ENCODE measurements around the gene ABCB4.

Gene ABCB4

GRCh38 chr7:87395442-87396020, 79.9 kb downstream of the ABCB4 start:
- in situ Hi-C loops (cut with HindIII; ENCODE audit: low sequenced_read_pairs), result no loop called here
- no peak for DNase-seq (ENCODE audit: low read depth)
- H3K4me3 ChIP-seq (ENCODE audit: low read depth, low read length), result no peak overlapping the region
- no peak for TF ChIP-seq CTCF (IDR thresholded peaks at IDR 0.05; ENCODE audit: low read depth, low read length, missing control alignments)

- in situ Hi-C loops (cut with HindIII; ENCODE audit: low sequenced_read_pairs), result no loop called here
- TF ChIP-seq CTCF (IDR thresholded peaks at IDR 0.05; ENCODE audit: low read depth, low read length, missing control alignments), result no peak
- no peak overlapping the region for H3K4me3 ChIP-seq (ENCODE audit: low read depth, low read length)
- DNase-seq (ENCODE audit: low read depth), result no peak
These were observed 84.3 kb downstream of the ABCB4 start for GRCh38 chr7:87391020-87391701.

GRCh38 chr7:87380905-87381304, 94.6 kb downstream of the ABCB4 start:
- DNase-seq (ENCODE audit: low read depth), result no peak
- TF ChIP-seq CTCF (IDR thresholded peaks at IDR 0.05; ENCODE audit: low read depth, low read length, missing control alignments), result no peak
- H3K4me3 ChIP-seq (ENCODE audit: low read depth, low read length), result no peak overlapping the region
- in situ Hi-C loops (cut with HindIII; ENCODE audit: low sequenced_read_pairs), result no loop called here

- no peak for TF ChIP-seq CTCF (IDR thresholded peaks at IDR 0.05; ENCODE audit: low read depth, low read length, missing control alignments)
- no peak for DNase-seq (ENCODE audit: low read depth)
- no peak overlapping the region for H3K4me3 ChIP-seq (ENCODE audit: low read depth, low read length)
- in situ Hi-C loops (cut with HindIII; ENCODE audit: low sequenced_read_pairs), result no loop called here
These were observed 99.6 kb downstream of the ABCB4 start for GRCh38 chr7:87375662-87376435.

- TF ChIP-seq CTCF (IDR thresholded peaks at IDR 0.05; ENCODE audit: low read depth, low read length, missing control alignments), result no peak
- no peak for DNase-seq (ENCODE audit: low read depth)
- in situ Hi-C loops (cut with HindIII; ENCODE audit: low sequenced_read_pairs), result no loop called here
- H3K4me3 ChIP-seq (ENCODE audit: low read depth, low read length), result no peak overlapping the region
These were observed 104.8 kb downstream of the ABCB4 start for GRCh38 chr7:87370660-87371180.

GRCh38 chr7:87369216-87369615, 106.3 kb downstream of the ABCB4 start:
- in situ Hi-C loops (cut with HindIII; ENCODE audit: low sequenced_read_pairs), result no loop called here
- H3K4me3 ChIP-seq (ENCODE audit: low read depth, low read length), result no peak overlapping the region
- TF ChIP-seq CTCF (IDR thresholded peaks at IDR 0.05; ENCODE audit: low read depth, low read length, missing control alignments), result no peak
- no peak for DNase-seq (ENCODE audit: low read depth)
